Stromal cell of bone marrow (primary cell): ENCODE data around the gene CD8B.
A peak's percentile ranks its signal among the peaks of the same experiment; 100 is the strongest.
"Not testable (repeated sequence)": the region's sequence is repeated elsewhere in the genome, so short reads cannot be mapped to it uniquely, and the experiment has no call there.

Source experiments
- DNase-seq: peaks from one replicate; pipeline ENCODE4 v3.0.0-alpha.2; 2012; ENCODE audit warnings: low read depth

CD8B gene

DNA sequence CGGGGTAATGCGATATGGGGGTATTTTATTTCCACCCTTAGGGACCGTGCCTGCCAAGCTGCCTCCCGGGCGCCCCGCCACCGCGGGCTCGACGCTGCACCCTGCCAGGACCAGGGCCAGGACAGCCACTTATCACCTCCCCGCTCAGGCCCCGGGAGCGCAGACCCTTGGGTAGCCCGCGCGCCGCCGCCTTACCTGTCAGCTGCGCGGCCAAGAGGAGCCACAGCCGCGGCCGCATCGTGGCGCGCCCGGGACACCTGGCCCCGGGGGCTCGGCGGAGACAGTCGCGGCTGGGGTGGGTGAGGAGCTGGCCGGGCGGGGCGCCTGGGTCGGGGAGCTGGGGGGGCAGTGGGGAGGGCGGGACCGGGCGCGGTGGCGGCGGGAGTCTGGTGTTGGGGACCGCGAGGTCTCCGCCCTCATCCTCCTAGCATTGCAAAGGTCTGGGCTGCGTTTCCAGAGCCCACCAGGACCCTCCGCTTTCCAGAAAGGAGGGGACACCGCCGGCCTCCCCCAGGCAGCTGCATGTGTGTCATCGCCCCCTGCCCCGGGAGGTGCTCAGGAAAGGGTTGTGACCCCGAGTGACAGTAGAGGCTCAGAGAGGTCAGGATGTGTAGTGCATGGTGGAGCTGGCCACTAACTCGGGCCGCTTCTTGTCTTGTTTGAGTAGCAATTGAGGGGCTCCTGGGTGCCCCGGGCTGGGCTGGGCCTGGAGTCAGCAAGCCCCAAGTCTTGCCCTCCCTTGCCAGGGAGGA lies at the start of gene CD8B:
Gene CD8B, minus strand, starts transcription at position 259 of the 752 bp plus-strand sequence. Its CDS starts 21 bp downstream, at position 238.
- DNase-seq: not testable (repeated sequence)

DNA sequence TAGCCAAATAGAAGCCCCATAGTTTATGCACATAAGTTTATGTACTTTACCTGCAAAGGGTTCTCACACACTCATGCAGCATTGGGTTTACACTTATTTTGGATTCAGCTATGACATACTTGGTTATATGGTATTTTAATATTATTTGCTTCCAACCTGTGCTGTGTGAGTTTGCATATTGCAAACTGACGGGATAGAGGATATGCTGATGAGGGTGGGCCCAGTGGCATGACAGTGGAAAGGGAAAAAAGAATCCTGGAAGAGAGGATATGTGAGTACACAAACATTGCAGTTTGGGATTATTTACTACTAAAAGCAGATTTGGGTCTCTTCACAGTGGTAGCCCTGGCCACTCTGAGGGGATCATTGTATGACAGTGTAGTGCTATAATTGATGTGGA lies 44.2 kb upstream of the CD8B start:
- DNase-seq: not testable (repeated sequence)

DNA sequence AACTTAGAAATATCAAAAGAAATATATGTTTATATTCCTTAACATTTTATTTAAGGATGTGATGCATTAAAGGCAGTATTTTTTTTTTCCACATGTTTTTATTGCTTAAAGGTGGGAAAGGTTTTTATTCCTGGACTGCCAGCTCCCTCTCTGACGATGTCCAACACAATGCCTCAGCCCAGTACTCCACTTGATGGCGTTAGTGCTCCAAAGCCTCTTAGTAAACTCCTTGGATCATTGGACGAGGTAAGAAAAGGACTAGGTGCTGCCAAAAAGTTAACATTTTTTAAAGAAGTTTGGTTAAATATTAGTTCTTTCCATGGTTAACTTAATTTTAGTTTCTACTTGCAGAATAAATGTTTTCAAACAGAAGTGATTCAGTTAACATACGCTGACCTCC lies 39.0 kb upstream of the CD8B start:
- peak; percentile 4 for DNase-seq

DNA sequence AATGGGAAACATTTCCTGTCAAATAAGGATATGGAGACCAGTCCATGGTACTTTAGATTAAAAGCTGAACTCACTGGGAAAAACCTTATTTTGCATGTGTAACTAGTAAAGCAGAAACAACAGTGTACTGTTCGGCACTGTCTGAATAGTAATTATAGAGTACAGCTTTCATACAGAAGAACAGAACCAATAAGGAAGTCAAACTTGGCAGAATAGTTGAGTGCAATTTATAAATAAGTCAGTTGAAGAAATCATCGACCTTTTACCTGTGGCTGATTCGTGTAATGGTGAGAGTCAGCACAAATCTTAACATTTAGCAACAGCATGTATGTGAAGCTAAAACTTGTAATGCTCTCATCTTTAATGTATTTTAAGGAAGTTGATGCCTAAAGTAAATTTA lies 24.3 kb upstream of the CD8B start:
- DNase-seq: not testable (repeated sequence)

DNA sequence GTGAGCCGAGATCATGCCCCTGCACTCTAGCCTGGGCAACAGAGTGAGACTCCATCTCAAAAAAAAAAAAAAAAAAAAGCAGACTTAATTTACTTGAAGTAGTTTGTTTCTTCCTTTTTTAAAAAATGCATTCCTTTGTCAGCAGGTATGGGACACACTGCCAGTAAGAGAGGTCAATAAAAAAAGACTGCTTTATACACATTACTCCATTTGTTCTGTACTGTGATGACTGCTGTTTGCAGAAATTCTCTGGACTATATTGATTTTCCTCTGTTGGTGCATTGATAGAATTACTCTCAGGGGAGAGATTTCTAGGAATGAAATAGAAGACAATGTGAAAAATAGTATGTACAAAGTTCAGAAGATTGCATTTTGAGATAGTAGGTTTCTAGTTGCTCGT lies 21.2 kb upstream of the CD8B start:
- DNase-seq: not testable (repeated sequence)

DNA sequence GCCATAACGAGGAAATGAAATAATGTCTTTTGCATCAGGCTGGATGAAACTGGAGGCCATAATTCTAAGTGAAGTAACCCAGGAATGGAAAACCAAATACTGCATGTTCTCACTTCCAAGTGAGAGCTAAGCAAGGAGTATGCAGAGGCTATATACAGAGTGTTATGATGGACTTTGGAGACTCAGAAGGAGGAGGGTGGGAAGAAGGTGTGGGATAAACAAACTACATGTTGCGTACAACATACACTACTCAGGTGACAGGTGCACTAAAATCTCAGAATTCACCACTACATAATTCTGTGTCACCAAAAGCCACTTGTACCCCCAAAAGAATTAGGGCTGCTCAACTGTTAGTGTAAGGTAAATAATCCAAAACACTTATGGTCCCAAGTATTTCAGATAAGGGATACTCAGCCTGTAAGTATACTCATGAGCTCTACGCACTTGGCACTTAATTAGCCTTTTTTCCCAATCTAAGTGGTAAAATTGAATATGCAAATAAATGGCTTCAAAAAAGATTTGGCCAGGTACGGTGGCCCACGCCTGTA lies 20.5 kb upstream of the CD8B start:
- DNase-seq: not testable (repeated sequence)

DNA sequence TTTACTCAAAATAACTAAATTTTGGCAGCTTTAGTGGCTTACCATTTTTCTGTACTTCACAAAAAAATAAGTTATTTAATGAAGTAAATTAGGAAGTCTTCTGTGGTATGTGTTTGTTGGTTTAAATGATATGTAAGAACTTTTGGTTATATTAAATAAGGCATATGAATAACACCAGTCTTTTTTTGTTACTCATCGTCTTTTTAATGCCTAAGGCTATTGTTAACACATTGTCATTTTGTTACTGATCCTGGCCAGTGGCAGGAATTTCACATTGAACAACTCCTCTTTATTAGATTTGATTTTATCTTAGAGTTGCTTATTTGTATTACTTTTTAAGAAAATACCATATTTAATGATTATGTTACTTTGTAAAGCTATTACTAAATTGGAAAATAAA lies 17.3 kb upstream of the CD8B start:
- DNase-seq: not testable (repeated sequence)

DNA sequence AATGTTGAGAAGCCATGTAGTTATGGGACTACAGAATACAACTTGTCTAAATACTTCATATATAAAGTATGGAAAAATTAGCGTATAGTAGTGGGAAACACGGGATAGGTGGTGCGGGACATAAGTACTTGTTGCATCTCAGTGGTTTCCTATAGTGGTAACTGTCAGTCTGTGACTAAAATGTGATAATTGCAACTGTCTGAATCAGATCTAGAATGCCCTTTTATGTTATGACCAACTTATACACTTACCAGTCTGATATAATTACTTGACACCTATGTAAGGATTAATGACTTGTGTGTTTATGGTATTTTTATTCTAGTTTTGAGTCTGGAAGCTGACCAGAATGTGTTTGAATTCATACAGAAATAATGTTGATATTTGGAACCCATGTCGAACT lies 9.3 kb upstream of the CD8B start:
- not testable (repeated sequence) for DNase-seq

DNA sequence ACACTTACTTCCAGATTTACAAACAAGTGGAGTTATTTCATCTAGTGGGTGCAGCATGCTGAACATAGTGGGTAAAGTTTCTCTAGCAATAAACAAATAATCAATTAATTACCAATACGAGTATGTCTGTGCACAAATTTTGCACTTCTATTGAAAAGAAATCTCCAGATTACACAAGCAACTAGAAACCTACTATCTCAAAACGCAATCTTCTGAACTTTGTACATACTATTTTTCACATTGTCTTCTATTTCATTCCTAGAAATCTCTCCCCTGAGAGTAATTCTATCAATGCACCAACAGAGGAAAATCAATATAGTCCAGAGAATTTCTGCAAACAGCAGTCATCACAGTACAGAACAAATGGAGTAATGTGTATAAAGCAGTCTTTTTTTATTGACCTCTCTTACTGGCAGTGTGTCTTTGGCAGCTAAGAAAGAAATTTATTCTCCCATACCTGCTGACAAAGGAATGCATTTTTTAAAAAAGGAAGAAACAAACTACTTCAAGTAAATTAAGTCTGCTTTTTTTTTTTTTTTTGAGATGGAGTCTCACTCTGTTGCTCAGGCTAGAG lies 7.3 kb upstream of the CD8B start:
- not testable (repeated sequence) for DNase-seq

DNA sequence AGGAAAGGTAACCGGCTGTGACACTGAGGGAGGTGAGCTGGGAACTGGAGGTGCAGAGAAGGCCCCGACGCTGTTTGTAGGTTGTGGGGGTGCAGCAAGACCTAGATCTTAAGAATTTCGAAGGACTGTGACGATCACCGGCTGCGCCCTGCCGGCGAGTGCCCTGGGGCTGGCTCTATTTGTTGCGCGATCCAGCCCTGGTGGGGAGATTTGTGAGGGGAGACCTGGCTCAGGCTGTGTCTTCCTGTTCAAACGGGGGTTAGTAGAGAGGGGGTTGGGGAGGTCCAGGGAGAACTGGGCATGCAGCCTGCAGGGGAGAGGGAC lies 656 bp upstream of the CD8B start:
- not testable (repeated sequence) for DNase-seq

DNA sequence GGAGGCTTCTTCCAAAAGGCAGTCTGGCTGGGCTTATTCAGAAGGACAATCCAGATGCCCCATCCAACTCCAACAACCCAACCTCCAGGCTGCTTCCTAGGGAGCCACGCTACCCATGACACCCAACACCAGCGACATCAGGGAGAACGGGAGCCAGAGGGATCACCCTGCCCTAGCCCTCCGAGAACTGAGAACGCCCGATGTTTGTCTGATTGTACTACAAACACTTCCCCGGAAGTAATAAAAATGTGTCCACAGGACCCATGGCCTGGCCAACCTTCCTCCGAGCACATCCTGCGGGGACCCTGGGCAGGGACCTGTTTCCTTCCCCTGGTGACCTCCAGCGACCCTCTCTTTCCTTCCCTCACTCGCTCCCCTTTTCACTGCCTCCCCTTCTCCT lies 511 bp downstream of the CD8B start:
- not testable (repeated sequence) for DNase-seq

DNA sequence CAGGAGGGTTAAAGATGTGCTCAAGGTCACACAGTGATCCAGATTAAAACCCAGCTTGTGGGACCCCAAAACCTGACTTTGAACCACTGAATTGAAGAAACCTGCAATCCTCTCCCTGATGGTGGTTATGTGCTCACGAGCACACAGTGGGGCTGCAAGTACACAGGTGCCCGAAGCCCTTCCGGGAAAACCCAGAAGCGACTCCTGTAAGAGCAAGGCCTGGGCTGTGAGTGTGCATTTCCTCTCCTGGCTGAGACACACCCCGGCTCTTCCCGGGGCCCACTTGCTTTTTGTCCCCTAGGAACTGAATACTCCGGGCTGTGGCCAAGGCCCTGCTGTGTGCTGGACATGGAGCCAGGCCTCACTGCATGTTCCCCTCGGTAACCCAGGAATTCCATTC lies 1.1 kb downstream of the CD8B start:
- not testable (repeated sequence) for DNase-seq

DNA sequence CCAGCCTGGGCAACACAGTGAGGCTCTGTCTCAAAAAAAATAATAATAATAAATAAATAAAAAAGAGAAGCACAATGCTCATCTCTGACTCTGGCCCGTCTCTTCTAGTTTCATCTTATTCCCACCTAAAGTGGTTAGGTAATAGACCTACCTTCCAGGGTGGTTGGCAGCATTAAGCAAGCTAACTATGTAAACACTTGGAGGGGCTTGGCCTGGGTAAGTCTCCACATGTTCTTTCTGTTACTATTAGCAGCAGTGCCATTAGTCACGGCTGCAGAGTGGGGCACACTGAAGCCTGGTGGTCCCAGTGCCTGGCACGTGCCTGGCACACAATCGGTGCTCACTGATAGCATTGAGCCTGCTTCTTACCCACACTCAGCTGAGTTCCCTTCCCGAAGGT lies 4.0 kb downstream of the CD8B start:
- DNase-seq: not testable (repeated sequence)

DNA sequence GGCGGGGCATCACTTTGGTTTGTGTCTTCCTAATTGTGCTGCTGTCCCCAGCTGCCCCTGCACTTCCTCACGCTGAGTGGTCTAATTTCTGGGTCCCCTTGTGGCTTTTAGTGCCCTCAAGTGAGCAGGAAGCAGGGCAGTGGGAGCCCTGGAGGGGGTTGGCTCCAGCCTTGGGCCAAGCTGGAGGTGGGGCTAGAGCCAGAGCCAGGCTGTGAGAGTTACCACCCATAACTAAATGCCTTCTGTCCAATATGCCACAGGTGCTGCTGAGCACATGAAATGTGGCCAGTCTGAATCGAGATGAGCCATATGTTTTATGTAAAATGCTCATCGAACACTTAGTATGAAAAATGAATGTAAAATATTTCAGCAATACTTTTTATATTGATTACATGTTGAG lies 5.2 kb downstream of the CD8B start:
- not testable (repeated sequence) for DNase-seq

DNA sequence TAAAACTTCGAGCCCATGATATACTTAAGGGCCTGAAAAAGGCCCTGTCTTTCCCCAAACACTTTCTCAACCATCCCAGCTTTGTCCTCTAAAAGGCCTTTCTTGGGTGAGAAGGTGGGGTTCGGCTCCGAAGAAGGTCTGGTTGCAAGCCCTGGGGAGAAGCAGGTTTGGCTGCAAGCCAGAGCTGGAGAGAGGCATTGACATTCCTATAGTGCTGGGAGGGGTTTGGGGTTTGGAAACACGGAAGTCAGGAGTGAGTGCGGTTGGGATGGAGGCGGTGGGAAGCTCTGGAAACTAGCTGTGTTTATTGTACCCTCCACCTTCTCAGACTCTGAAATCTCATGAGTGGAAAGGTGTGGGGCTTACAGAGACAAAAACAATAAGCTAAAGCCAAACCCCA lies 5.7 kb downstream of the CD8B start:
- DNase-seq: peak; percentile 4

DNA sequence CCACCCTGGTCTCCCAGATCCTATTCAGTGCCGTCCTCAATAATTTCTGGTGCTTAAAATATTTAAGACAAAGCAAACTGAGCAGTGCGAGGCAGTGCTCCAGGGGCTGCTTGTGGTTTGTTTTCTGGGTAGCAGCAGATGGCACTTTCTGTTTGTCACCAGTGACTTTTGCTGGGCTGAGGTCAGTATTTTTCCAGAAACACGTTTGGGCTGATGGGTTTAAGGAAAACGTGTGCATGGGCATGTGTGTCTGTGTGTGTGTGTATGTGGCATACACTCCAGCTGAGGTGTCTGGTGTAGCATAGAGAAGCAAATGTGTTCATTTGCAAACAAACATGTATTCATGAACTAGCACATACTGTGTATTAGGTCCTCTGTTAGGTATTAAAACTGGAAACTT lies 10.1 kb downstream of the CD8B start:
- DNase-seq: not testable (repeated sequence)

DNA sequence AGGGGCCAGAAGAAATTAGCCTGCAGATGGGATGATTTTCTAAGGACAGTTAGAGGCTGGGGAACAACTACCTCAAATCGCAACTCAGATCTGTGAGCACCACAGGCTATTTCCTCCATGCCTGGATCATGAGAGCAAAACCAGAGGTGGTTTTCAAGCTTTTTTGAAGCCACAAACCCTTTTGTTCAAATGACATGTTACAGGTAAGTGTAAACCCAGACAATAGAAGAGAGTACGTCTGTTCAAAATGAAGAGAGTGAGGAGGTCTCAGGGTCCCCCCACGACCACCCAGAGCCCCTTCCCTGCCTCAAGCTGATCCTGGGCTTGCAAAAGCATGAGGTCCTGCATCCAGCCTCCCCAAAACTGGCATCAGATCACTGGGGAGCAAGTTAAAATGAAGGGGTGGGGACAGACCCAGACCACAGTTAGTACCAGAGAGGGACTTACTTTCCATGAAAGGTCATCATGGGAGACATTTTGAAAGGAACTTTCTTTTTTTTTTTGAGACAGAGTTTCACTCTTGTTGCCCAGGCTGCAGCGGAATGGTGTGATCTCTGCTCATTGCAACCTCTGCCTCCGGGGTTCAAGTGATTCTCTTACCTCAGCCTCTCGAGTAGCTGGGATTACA lies 19.0 kb downstream of the CD8B start:
- DNase-seq: not testable (repeated sequence)

DNA sequence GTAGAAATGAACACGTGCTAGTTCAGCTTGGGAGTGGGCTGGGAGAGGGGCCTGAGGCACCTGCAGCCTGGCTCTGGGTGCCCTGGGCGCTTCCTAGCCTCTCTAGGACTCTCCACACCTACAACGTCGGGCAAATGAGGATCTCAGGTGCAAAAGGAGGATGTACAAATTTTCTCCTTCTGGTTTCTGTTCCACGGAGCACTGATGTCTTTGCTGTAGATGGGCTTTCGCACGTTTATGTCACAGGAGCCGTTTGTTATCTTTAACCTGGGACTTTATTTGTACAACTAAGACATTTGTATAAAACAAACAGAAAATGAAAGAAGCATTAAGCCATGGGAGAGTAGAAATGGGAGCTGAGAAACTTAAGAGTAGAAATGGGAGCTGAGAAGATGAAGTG lies 20.4 kb downstream of the CD8B start:
- DNase-seq: not testable (repeated sequence)

DNA sequence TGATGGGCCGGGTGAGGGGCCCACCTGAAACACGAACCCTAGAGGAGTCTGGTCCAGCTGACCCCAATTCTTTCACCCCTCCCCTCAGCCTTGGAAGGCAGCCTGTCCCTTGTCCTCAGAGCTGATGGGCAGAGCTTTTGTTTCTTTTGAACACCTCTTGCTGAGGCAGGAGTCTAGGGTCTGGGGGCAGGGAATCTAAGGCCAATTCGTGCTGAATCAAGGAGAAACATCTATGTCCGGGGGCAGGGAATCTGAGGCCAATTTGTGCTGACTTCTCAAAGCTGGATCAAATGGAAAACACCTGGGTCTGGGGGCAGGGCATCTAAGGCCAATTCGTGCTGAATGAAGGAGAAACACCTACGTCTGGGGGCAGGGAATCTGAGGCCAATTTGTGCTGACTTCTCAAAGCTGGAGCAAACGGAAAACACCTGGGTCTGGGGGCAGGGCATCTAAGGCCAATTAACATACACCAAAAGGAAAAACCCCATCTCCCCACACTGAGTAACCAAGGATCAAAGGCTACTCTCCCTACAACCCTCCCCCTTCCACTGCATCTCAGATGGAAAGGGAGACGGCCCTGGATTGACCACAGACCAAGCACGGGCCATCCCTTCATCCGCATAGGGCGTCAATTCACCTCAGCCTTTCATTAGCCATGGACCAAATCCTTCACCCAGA lies 21.7 kb downstream of the CD8B start:
- not testable (repeated sequence) for DNase-seq

DNA sequence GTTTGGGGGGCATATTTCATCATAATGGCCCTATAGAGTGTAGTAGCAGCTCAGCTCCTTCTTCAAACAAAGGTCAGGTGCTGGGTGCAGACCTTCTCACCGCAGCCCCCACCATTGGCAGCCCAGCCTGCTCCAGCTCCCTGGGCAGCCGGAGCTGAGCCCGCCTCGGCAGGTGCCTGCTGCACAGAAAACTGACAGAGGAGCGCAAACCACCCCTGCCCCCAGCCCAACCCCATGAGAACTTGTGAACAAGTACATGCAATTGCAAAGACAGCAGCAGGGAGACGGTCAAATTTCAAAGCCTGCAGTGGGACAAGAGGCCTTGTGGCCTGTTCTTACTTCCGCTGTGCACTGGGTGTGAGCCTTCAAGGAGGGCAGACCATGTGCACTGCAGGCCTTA lies 22.2 kb downstream of the CD8B start:
- not testable (repeated sequence) for DNase-seq

DNA sequence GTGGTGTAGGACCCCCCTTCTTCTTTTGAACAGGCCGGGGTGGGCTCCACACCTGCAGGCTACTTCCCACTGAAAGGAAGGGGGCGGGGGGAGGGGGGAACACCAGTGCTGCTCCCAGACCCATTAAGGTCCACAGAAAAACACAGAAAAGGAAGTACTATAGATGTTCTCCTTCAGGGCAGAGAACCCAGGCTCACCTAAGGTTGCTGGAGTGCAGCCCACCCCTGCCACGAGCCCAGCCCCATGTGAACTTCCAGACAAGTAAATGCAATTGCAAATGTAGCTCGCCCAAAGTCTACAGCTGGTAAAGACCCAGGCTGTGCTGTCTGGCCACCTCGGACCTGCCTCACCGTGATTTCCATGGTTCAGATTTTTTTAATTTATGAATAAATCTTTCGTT lies 24.0 kb downstream of the CD8B start:
- not testable (repeated sequence) for DNase-seq

DNA sequence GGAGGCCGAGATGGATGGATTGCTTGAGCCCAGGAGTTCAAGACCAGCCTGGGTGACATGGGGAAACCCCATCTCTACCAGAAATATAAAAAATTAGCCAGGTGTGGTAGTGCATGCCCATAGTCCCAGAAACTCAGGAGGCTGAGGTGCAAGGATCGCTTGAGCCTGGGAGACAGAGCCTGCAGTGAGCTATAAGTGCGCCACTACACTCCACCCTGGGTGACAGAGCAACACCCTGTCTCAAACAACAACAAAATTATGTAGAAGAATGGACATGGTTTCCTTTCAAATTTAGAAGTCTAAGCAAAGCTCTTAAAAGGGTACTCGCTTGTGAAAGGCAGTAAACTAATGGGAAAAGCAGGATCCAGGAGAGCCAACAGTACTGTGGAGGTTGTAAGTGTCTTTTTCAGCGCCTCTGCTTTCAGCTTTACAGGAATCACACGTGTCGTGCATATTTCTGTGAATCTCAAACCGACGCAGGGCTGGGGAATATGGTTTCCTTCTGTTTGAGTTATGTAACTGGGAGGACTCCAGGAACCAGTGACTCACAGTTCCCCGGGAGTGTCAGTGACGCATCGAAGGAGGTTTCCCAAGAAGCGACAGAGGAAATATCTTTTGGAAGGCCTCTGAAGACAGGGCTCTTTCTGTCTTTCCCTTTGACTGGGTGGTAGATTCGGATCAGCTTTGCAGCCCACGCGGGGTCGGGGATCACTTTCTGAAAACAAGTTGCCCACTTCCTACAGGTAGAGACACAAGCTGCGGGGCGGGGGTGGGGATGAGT lies 24.6 kb downstream of the CD8B start:
- peak; percentile 85 for DNase-seq
